CD4-positive, alpha-beta T cell (primary cell): ENCODE data around the gene VGLL3. TPM values are rescaled to one million over a fixed set of nuclear protein-coding genes. Genes with fewer than 3 reads are reported as not detected.
"Not testable (repeated sequence)": the region's sequence is repeated elsewhere in the genome, so short reads cannot be mapped to it uniquely, and the experiment has no call there.

ENCODE experiments used
- ATAC-seq: fragments of 200-7000 bp; cut with Tn5 transposase; one replicate; pipeline ENCODE4 v1.10.0; 2022; ENCODE audit warnings: mild to moderate bottlenecking; ENCODE audit not compliant: poor library complexity
- CTCF ChIA-PET: fragments of 350-600 bp; sonication (Branson Sonifier 250); formaldehyde crosslinking; loops from one replicate; lab custom pipeline; 2021; ENCODE audit warnings: antibody characterized with exemption, inconsistent platforms; lab: Charles Lee
- POLR2A ChIA-PET: fragments of 350-600 bp; sonication (Branson Sonifier 250); formaldehyde crosslinking; loops from one replicate; lab custom pipeline; 2021; ENCODE audit warnings: antibody characterized with exemption, inconsistent platforms; lab: Charles Lee
- DNase-seq, 14 experiments: peaks; one replicate each; pipeline ENCODE4 v3.0.0-alpha.2; 2013 to 2020; ENCODE audit warnings: mixed read lengths in 2 of 14
- H3K27ac ChIP-seq, 2 donors: one replicate each; pipeline versions ENCODE4 v1.5.1 to v1.7.0; 2013; ENCODE audit warnings: low read length in 2 of 2, low read depth in 1 of 2, mild to moderate bottlenecking in 1 of 2
- H3K27me3 ChIP-seq, 2 experiments: 1 replicate in 1 of 2; 2 replicates in 1 of 2; pipeline versions ENCODE4 v1.6.1 to v1.7.0; 2013; ENCODE audit warnings: low read length in 2 of 2, control low read depth in 1 of 2, mild to moderate bottlenecking in 1 of 2, moderate library complexity in 1 of 2; ENCODE audit not compliant: insufficient read depth in 2 of 2, control insufficient read depth in 1 of 2
- H3K36me3 ChIP-seq: one replicate; pipeline ENCODE4 v1.6.1; 2013; ENCODE audit warnings: low read length, control low read depth; ENCODE audit not compliant: insufficient read depth
- H3K4me1 ChIP-seq: one replicate; pipeline ENCODE4 v1.6.1; 2013; ENCODE audit warnings: low read length, control low read depth; ENCODE audit not compliant: insufficient read depth
- H3K4me3 ChIP-seq: one replicate; pipeline ENCODE4 v1.5.1; 2013; ENCODE audit warnings: mild to moderate bottlenecking, low read length, moderate library complexity
- H3K9me3 ChIP-seq, 2 experiments: 1 replicate in 1 of 2; 2 replicates in 1 of 2; pipeline versions ENCODE4 v1.6.1 to v1.7.0; 2013; ENCODE audit warnings: low read length in 2 of 2, mild to moderate bottlenecking in 2 of 2, control low read depth in 1 of 2, moderate library complexity in 1 of 2; ENCODE audit not compliant: control insufficient read depth in 1 of 2, insufficient read depth in 1 of 2
- H3K27ac Mint-ChIP-seq: one replicate; pipeline ENCODE4 v1.8.0; 2020; ENCODE audit warnings: mixed read lengths
- H3K27me3 Mint-ChIP-seq: one replicate; pipeline ENCODE4 v1.8.0; 2021; ENCODE audit warnings: mixed read lengths
- H3K36me3 Mint-ChIP-seq: one replicate; pipeline ENCODE4 v1.8.0; 2021; ENCODE audit warnings: low read depth, mixed read lengths
- H3K4me1 Mint-ChIP-seq: one replicate; pipeline ENCODE4 v1.8.0; 2021; ENCODE audit warnings: low read depth, mixed read lengths
- H3K4me3 Mint-ChIP-seq: one replicate; pipeline ENCODE4 v1.8.0; 2020; ENCODE audit warnings: mild to moderate bottlenecking, mixed read lengths
- H3K9me3 Mint-ChIP-seq: one replicate; pipeline ENCODE4 v1.8.0; 2020; ENCODE audit warnings: mixed read lengths
- CTCF ChIP-seq: fragments of 200-600 bp; IDR thresholded peaks from one replicate; pipeline ENCODE4 v1.8.0; 2022; ENCODE audit warnings: antibody characterized with exemption, mild to moderate bottlenecking
- intact Hi-C, 2 experiments: fragments of 100-400 bp; cut with DNase I in 1 of 2; cut with micrococcal nuclease in 1 of 2; formaldehyde crosslinking; loops; one replicate each; pipeline versions ENCODE4 v1.15.1 to v1.9.0; 2023 to 2025; cut with DNase I, micrococcal nuclease
- total RNA-seq, 174 experiments: library from RNA in 2 of 174; stranded (reverse) in 2 of 174; gene quantifications; one replicate each; pipeline ENCODE4 v1.2.3 and lab custom pipeline; 2021 to 2026

Gene VGLL3
- total RNA-seq, 2 experiments from 2014 or later, result not detected

GRCh38 chr3:86978111-86978551 is 12.8 kb downstream of the VGLL3 start:
- POLR2A ChIA-PET, result no interaction called here
- ATAC-seq (no peak), DNase-seq (no peak)
- no peaks in the 10 kb centered on the region for H3K4me1 ChIP-seq
- no peaks in the 10 kb centered on the region for H3K27me3 Mint-ChIP-seq
- CTCF ChIA-PET, result no interaction called here
- H3K27me3 ChIP-seq, result no peaks in the 10 kb centered on the region
- no peak overlapping the region for H3K27ac Mint-ChIP-seq
- intact Hi-C loops, result no loop called here
- H3K9me3 Mint-ChIP-seq, result no peaks in the 10 kb centered on the region
- TF ChIP-seq CTCF, result no peak
- H3K27ac ChIP-seq, result no peak overlapping the region
- no peaks in the 10 kb centered on the region for H3K36me3 ChIP-seq
- H3K4me1 Mint-ChIP-seq, result no peaks in the 10 kb centered on the region
- H3K4me3 ChIP-seq, result no peak overlapping the region
- H3K9me3 ChIP-seq, result peaks cover 0 to 4% of the 10 kb centered on the region in 2 experiments
- H3K4me3 Mint-ChIP-seq, result no peak overlapping the region
- H3K36me3 Mint-ChIP-seq, result no peaks in the 10 kb centered on the region

- H3K27ac Mint-ChIP-seq, result no peak overlapping the region
- Histone ChIP-seq H3K27ac (no peak overlapping the region), H3K4me1 (no peaks in the 10 kb centered on the region), H3K4me3 (no peak overlapping the region), H3K27me3 (no peaks in the 10 kb centered on the region), H3K36me3 (no peaks in the 10 kb centered on the region), H3K9me3 (peaks cover 0 to 4% of the 10 kb centered on the region in 2 experiments)
- H3K4me1 Mint-ChIP-seq, result no peaks in the 10 kb centered on the region
- no peaks in the 10 kb centered on the region for H3K9me3 Mint-ChIP-seq
- intact Hi-C loops, result no loop called here
- no peaks in the 10 kb centered on the region for H3K36me3 Mint-ChIP-seq
- CTCF ChIA-PET, result no interaction called here
- POLR2A ChIA-PET, result no interaction called here
- no peaks in the 10 kb centered on the region for H3K27me3 Mint-ChIP-seq
- TF ChIP-seq CTCF, result no peak
- no peak overlapping the region for H3K4me3 Mint-ChIP-seq
- DNase-seq, result no peak
- ATAC-seq, result no peak
These were observed 14.7 kb downstream of the VGLL3 start for GRCh38 chr3:86976219-86976618.

- H3K27me3 ChIP-seq, H3K4me1 ChIP-seq, H3K36me3 Mint-ChIP-seq, H3K9me3 Mint-ChIP-seq, CTCF ChIA-PET, H3K27ac ChIP-seq, DNase-seq, intact Hi-C loops, ATAC-seq, H3K4me3 ChIP-seq, H3K9me3 ChIP-seq, H3K4me1 Mint-ChIP-seq, POLR2A ChIA-PET, H3K4me3 Mint-ChIP-seq, H3K36me3 ChIP-seq, H3K27ac Mint-ChIP-seq, H3K27me3 Mint-ChIP-seq: not testable (repeated sequence)
These were observed 16.8 kb downstream of the VGLL3 start for GRCh38 chr3:86974177-86974576.

GRCh38 chr3:86973440-86973839 is 17.5 kb downstream of the VGLL3 start:
- Histone ChIP-seq H3K36me3 (no peaks in the 10 kb centered on the region), H3K9me3 (peaks cover 0 to 9% of the 10 kb centered on the region in 2 experiments), H3K27me3 (no peaks in the 10 kb centered on the region), H3K27ac (no peak overlapping the region), H3K4me3 (no peak overlapping the region), H3K4me1 (no peaks in the 10 kb centered on the region)
- intact Hi-C loops, result no loop called here
- ChIA-PET POLR2A (no interaction called here), CTCF (no interaction called here)
- no peaks in the 10 kb centered on the region for H3K36me3 Mint-ChIP-seq
- DNase-seq (no peak), ATAC-seq (no peak)
- no peaks in the 10 kb centered on the region for H3K9me3 Mint-ChIP-seq
- no peaks in the 10 kb centered on the region for H3K4me1 Mint-ChIP-seq
- H3K27me3 Mint-ChIP-seq, result no peaks in the 10 kb centered on the region
- no peak for TF ChIP-seq CTCF
- no peak overlapping the region for H3K27ac Mint-ChIP-seq
- H3K4me3 Mint-ChIP-seq, result no peak overlapping the region
